Upper lobe of left lung (tissue), 6 donors: Measurements from ENCODE around the gene PPM1L. TPM values are rescaled to one million over a fixed set of nuclear protein-coding genes. Genes with fewer than 3 reads are reported as not detected.

Experiments used
- ATAC-seq, 2 donors: fragments of 200-7000 bp; cut with Tn5 transposase; one replicate each; pipeline ENCODE4 v1.9.1; 2022; ENCODE audit warnings: mild to moderate bottlenecking in 2 of 2, moderate library complexity in 2 of 2; ENCODE audit not compliant: low FRiP score in 2 of 2
- DNase-seq, 2 donors: peaks; one replicate each; pipeline ENCODE4 v3.0.0-alpha.2; 2019 to 2020
- H3K27ac ChIP-seq, 4 donors: fragments of 200-600 bp; sonication (generic); one replicate each; pipeline ENCODE4 v1.5.1; 2016 to 2019
- H3K27me3 ChIP-seq, 4 donors: fragments of 200-600 bp; sonication (generic); one replicate each; pipeline ENCODE4 v1.5.1; 2017 to 2019
- H3K36me3 ChIP-seq, 4 donors: fragments of 200-600 bp; sonication (generic); one replicate each; pipeline ENCODE4 v1.5.1; 2016 to 2019
- H3K4me1 ChIP-seq, 4 donors: fragments of 200-600 bp; sonication (generic); one replicate each; pipeline ENCODE4 v1.5.1; 2018 to 2019
- H3K4me3 ChIP-seq, 4 donors: fragments of 200-600 bp; sonication (generic); one replicate each; pipeline ENCODE4 v1.5.1; 2017 to 2019; ENCODE audit warnings: mild to moderate bottlenecking in 2 of 4, moderate library complexity in 1 of 4
- H3K9me3 ChIP-seq, 4 donors: fragments of 200-600 bp; sonication (generic); one replicate each; pipeline ENCODE4 v1.5.1; 2018 to 2019
- CTCF ChIP-seq, 6 experiments: fragments of 450-650 bp in 4 of 6; fragments of 200-600 bp in 2 of 6; sonication (generic) in 2 of 6; IDR thresholded peaks; one replicate each; pipeline ENCODE4 v1.5.1; 2016 to 2019; ENCODE audit warnings: antibody characterized with exemption in 6 of 6
- EP300 ChIP-seq, 4 donors: sonication (generic); formaldehyde crosslinking; IDR thresholded peaks; one replicate each; pipeline ENCODE4 v1.5.1; 2017; ENCODE audit warnings: antibody characterized with exemption in 4 of 4, control low read depth in 2 of 4
- POLR2A ChIP-seq, 4 donors: fragments of 450-650 bp; IDR thresholded peaks; one replicate each; pipeline ENCODE4 v1.5.1; 2016 to 2017; ENCODE audit warnings: antibody characterized with exemption in 4 of 4, mild to moderate bottlenecking in 2 of 4
- POLR2AphosphoS5 ChIP-seq, 2 donors: sonication (generic); formaldehyde crosslinking; IDR thresholded peaks; one replicate each; pipeline ENCODE4 v1.5.1; 2017; ENCODE audit warnings: antibody characterized with exemption in 2 of 2
- WGBS, 2 donors: methylation state at CpG; one replicate each; pipeline ENCODE4 v1.1.5; 2017 to 2018; 5-methylcytosine and 5-hydroxymethylcytosine counted together
- total RNA-seq, 6 donors: library from RNA; depleted of rRNA in 4 of 6; stranded (reverse); fragments of >200 nt in 4 of 6; gene quantifications; one replicate each; pipeline versions ENCODE4 v1.1.0 to v1.2.1, GENCODE V29; 2016 to 2021
- donor health status: DM: no; HTN: no; CAD: no; lungs with moderate emphysema.
- donor health status: DM: no; HTN: yes; CAD: no; lungs with severe emphysema.

Gene PPM1L
- total RNA-seq, 6 donors from 2014 or later, result 11.3 to 26.8 (median 18.7) TPM

- whole genome bisulfite sequencing, 2 donors, result 34 to 64% methylated on average over 5 of the region's 5 CpGs
- H3K36me3 ChIP-seq, result no peaks in the 10 kb centered on the region
- no peak for TF ChIP-seq EP300 (IDR thresholded peaks at IDR 0.05)
- no peak for TF ChIP-seq CTCF (IDR thresholded peaks at IDR 0.05)
- TF ChIP-seq POLR2A (IDR thresholded peaks at IDR 0.05), result no peak
- TF ChIP-seq POLR2AphosphoS5 (IDR thresholded peaks at IDR 0.05), result no peak
- peak; percentile 71 to 83 for ATAC-seq
- peaks cover 9 to 21% (median 16%) of the 10 kb centered on the region in 4 donors for H3K4me1 ChIP-seq
- DNase-seq, result peak in 1 of 2 donors; percentile 49
- no peaks in the 10 kb centered on the region for H3K9me3 ChIP-seq
- no peaks in the 10 kb centered on the region for H3K27me3 ChIP-seq
- no peak overlapping the region for H3K4me3 ChIP-seq
- peak overlapping the region in 2 of 4 donors; percentile 17 to 58 for H3K27ac ChIP-seq
Observed at GRCh38 chr3:161069511-161070251, 313.6 kb downstream of the PPM1L start.

GRCh38 chr3:161070252-161070930 lies 314.4 kb downstream of the PPM1L start:
- peak overlapping the region in 2 of 4 donors; percentile 12 to 58 for H3K27ac ChIP-seq
- no peak for ATAC-seq
- H3K36me3 ChIP-seq, result no peaks in the 10 kb centered on the region
- peaks cover 9 to 21% (median 16%) of the 10 kb centered on the region in 4 donors for H3K4me1 ChIP-seq
- no peak overlapping the region for H3K4me3 ChIP-seq
- H3K9me3 ChIP-seq, result no peaks in the 10 kb centered on the region
- H3K27me3 ChIP-seq, result no peaks in the 10 kb centered on the region
- TF ChIP-seq POLR2AphosphoS5 (IDR thresholded peaks at IDR 0.05) (no peak), CTCF (IDR thresholded peaks at IDR 0.05) (no peak), EP300 (IDR thresholded peaks at IDR 0.05) (no peak), POLR2A (IDR thresholded peaks at IDR 0.05) (no peak)
- peak in 1 of 2 donors; percentile 16 for DNase-seq
- WGBS, 2 donors, result 88 to 91% methylated on average over 8 to 9 of the region's 9 CpGs

DNA sequence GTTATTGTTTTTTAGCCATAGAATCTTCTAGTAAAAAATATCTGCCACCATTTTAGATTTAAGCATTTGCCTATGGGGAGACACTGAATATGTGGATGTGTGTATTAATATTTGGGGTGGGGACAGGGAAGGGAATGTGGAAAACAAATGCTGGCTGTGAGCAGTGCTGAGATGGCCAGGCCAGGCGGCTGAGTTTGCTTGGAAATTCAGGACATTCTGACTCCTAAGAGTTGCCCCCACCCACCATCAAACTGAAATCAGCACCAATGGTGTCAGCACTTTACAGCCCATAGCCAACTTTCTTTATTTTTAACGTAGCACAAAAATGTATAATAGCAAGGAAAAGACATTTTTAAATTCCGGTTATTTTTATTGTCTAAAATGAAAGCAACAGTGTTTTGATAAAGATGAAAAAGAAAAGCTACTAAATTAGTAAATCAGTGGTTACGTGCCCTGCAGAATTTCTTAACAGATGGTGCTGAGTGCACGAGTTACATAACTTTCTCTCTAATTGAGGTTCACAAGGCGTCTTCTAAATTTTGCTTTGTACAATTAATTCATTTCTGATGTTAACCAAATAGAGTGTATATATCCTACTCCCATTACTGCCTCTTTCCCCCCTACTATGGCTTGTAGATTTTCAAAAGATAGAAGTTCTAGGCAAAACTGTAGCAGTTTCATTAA lies 315.1 kb downstream of the PPM1L start:
- H3K4me1 ChIP-seq, result peaks cover 9 to 21% (median 16%) of the 10 kb centered on the region in 4 donors
- DNase-seq (no peak), ATAC-seq (no peak)
- H3K36me3 ChIP-seq, result no peaks in the 10 kb centered on the region
- no peaks in the 10 kb centered on the region for H3K27me3 ChIP-seq
- no peak overlapping the region for H3K4me3 ChIP-seq
- no peaks in the 10 kb centered on the region for H3K9me3 ChIP-seq
- TF ChIP-seq POLR2AphosphoS5 (IDR thresholded peaks at IDR 0.05) (no peak), POLR2A (IDR thresholded peaks at IDR 0.05) (no peak), EP300 (IDR thresholded peaks at IDR 0.05) (no peak), CTCF (IDR thresholded peaks at IDR 0.05) (no peak)
- peak overlapping the region in 1 of 4 donors; percentile 12 for H3K27ac ChIP-seq
- WGBS, 2 donors, result 70 to 89% methylated on average over 6 of the region's 6 CpGs

DNA sequence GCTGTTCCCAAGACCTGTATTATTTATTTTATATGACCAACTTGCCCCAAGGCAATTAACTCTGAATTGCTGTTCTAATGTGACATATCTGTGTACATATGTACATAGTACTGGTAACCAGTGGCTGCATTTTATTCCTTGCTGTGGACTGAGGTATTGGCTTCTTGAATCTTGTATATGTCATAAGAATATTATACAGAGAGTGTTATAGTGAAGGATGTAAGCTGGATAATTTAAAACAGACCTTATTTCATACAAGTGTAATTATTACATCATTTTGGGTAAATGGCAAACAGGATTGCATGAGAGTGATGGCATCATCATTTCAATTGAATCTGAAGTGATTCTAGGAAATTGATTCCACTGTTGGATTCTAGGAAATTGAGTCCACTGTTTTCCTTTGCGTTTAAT lies 316.2 kb downstream of the PPM1L start:
- no peak for TF ChIP-seq POLR2A (IDR thresholded peaks at IDR 0.05)
- no peak for TF ChIP-seq POLR2AphosphoS5 (IDR thresholded peaks at IDR 0.05)
- no peak for TF ChIP-seq EP300 (IDR thresholded peaks at IDR 0.05)
- no peak for TF ChIP-seq CTCF (IDR thresholded peaks at IDR 0.05)
- H3K4me3 ChIP-seq, result no peak overlapping the region
- WGBS, 2 donors, result 73 to 83% methylated on average over 1 of the region's 1 CpG

More for the DNA sequence above, 316.2 kb downstream of the PPM1L start:
- no peak for ATAC-seq
- no peak for DNase-seq
- H3K4me1 ChIP-seq, result peaks cover 9 to 21% (median 16%) of the 10 kb centered on the region in 4 donors
- H3K27me3 ChIP-seq, result no peaks in the 10 kb centered on the region
- H3K36me3 ChIP-seq, result no peaks in the 10 kb centered on the region
- no peaks in the 10 kb centered on the region for H3K9me3 ChIP-seq
- H3K27ac ChIP-seq, result no peak overlapping the region
